GM12878 (cell line): ENCODE measurements around the gene ZNF428. TPM values are rescaled to one million over a fixed set of nuclear protein-coding genes. Genes with fewer than 3 reads are reported as not detected.

Experiments used
- ATAC-seq: fragments of 200-7000 bp; cut with Tn5 transposase; 3 replicates; pipeline ENCODE4 v1.9.1; 2020; ENCODE audit warnings: mild to moderate bottlenecking, moderate library complexity
- BruUV-seq: library from RNA; stranded (reverse); fragments of 400-500 nt; replicated peaks from 2 replicates; lab custom pipeline; 2021; lab: Mats Ljungman, UMichigan
- CTCF ChIA-PET: fragments of 300-600 bp; sonication (Branson Sonifier 250); formaldehyde crosslinking; extraction: SDS; loops from one replicate; lab custom pipeline; 2021; ENCODE audit warnings: inconsistent platforms; lab: Yijun Ruan, JAX
- POLR2A ChIA-PET: fragments of 350-600 bp; formaldehyde crosslinking; extraction: SDS; loops from one replicate; lab custom pipeline; 2021; ENCODE audit warnings: inconsistent platforms; lab: Charles Lee
- RAD21 ChIA-PET: fragments of 300-600 bp; sonication (Branson Sonifier 250); formaldehyde crosslinking; loops from one replicate; lab custom pipeline; 2023; ENCODE audit warnings: antibody characterized with exemption; ENCODE audit not compliant: unreplicated experiment; lab: Charles Lee
- SMC1A ChIA-PET: fragments of 300-600 bp; sonication (Branson Sonifier 250); formaldehyde crosslinking; loops from one replicate; lab custom pipeline; 2023; ENCODE audit not compliant: unreplicated experiment, uncharacterized antibody; lab: Charles Lee
- DNase-seq: peaks from one replicate; pipeline ENCODE4 v3.0.0-alpha.2; 2011; ENCODE audit warnings: low read depth, low spot score
- FAIRE-seq: peaks from 3 replicates; lab custom pipeline; 2011; peaks lifted over from hg19 to GRCh38; lab: Jason Lieb, UNC
- H2AFZ ChIP-seq: 2 replicates; pipeline ENCODE4 v1.6.0; 2011; ENCODE audit warnings: low read depth, low read length, control low read depth; ENCODE audit not compliant: control insufficient read depth
- H3K27ac ChIP-seq: 2 replicates; pipeline ENCODE4 v1.5.1; 2011; ENCODE audit warnings: control low read depth; ENCODE audit not compliant: control insufficient read depth, insufficient read depth
- H3K27me3 ChIP-seq, 2 experiments: replicated peaks in 1 of 2; 2 replicates each; pipeline versions ENCODE4 v1.6.0 to v1.6.1; 2011; ENCODE audit warnings: low read length in 1 of 2; ENCODE audit not compliant: control insufficient read depth in 2 of 2, insufficient read depth in 2 of 2
- H3K36me3 ChIP-seq, 2 experiments: 2 replicates each; pipeline ENCODE4 v1.5.1; 2011; ENCODE audit warnings: low read length in 1 of 2; ENCODE audit not compliant: control insufficient read depth in 2 of 2, insufficient read depth in 2 of 2
- H3K4me1 ChIP-seq: 2 replicates; pipeline ENCODE4 v1.6.1; 2011; ENCODE audit warnings: mild to moderate bottlenecking, low read length, moderate library complexity, mixed read lengths; ENCODE audit not compliant: control insufficient read depth, insufficient read depth
- H3K4me2 ChIP-seq: 2 replicates; pipeline ENCODE4 v1.6.0; 2011; ENCODE audit warnings: control low read depth; ENCODE audit not compliant: control insufficient read depth, insufficient read depth
- H3K4me3 ChIP-seq: fragments of 200-600 bp; sonication (generic); 2 replicates; pipeline ENCODE4 v1.5.1; 2016
- H3K79me2 ChIP-seq: 2 replicates; pipeline ENCODE4 v1.6.0; 2011; ENCODE audit warnings: low read length; ENCODE audit not compliant: control insufficient read depth, insufficient read depth
- H3K9ac ChIP-seq: 2 replicates; pipeline ENCODE4 v1.8.0; 2011; ENCODE audit warnings: low read length, control low read depth, mixed read lengths; ENCODE audit not compliant: control insufficient read depth, insufficient read depth
- H3K9me3 ChIP-seq: replicated peaks from 3 replicates; pipeline ENCODE4 v1.5.1; 2011; ENCODE audit warnings: mild to moderate bottlenecking, low read length; ENCODE audit not compliant: control insufficient read depth, insufficient read depth
- H4K20me1 ChIP-seq: 2 replicates; pipeline ENCODE4 v1.6.0; 2011; ENCODE audit not compliant: control insufficient read depth, insufficient read depth
- ASH2L ChIP-seq: fragments of 300-600, 200-600 bp; sonication (generic); IDR thresholded peaks from 2 replicates; pipeline ENCODE4 v1.6.1; 2017; ENCODE audit warnings: low read depth, mild to moderate bottlenecking, borderline replicate concordance
- CHD2 ChIP-seq: IDR thresholded peaks from 2 replicates; pipeline ENCODE4 v1.6.1; 2011; ENCODE audit warnings: low read depth, low read length, improper control_type of control experiment, borderline replicate concordance
- CREB1 ChIP-seq: IDR thresholded peaks from 2 replicates; pipeline ENCODE4 v1.6.1; 2012; ENCODE audit warnings: low read depth, mild to moderate bottlenecking, inconsistent platforms
- IKZF2 ChIP-seq, 2 experiments: fragments of 450-650 bp; IDR thresholded peaks; 2 replicates each; pipeline ENCODE4 v1.6.1; 2017; ENCODE audit warnings: mild to moderate bottlenecking in 2 of 2, moderate library complexity in 2 of 2
- NRF1 ChIP-seq: conservative IDR thresholded peaks from 2 replicates; pipeline ENCODE4 v1.6.1; 2011; ENCODE audit warnings: mild to moderate bottlenecking, low read depth, low read length, improper control_type of control experiment
- RFX5 ChIP-seq: IDR thresholded peaks from 2 replicates; pipeline ENCODE4 v1.6.1; 2011; ENCODE audit warnings: low read depth, low read length, improper control_type of control experiment
- SMAD5 ChIP-seq: IDR thresholded peaks from 2 replicates; pipeline ENCODE4 v1.6.1; 2016; ENCODE audit warnings: antibody characterized with exemption, low read depth
- SMARCA5 ChIP-seq: fragments of 450-650 bp; IDR thresholded peaks from 2 replicates; pipeline ENCODE4 v1.6.1; 2017; ENCODE audit warnings: mild to moderate bottlenecking
- SUPT20H ChIP-seq: IDR thresholded peaks from 2 replicates; pipeline ENCODE4 v1.6.1; 2011; ENCODE audit warnings: low read depth, mild to moderate bottlenecking, low read length, moderate library complexity, borderline replicate concordance; ENCODE audit not compliant: control insufficient read depth
- TCF3 ChIP-seq: IDR thresholded peaks from 2 replicates; pipeline ENCODE4 v1.6.1; 2012; ENCODE audit warnings: low read depth, mild to moderate bottlenecking, low read length, borderline replicate concordance; ENCODE audit not compliant: insufficient read depth
- YY1 ChIP-seq: IDR thresholded peaks from 2 replicates; pipeline ENCODE4 v1.6.1; 2011; ENCODE audit warnings: low read depth, mild to moderate bottlenecking, low read length
- ZNF622 ChIP-seq: fragments of 450-650 bp; IDR thresholded peaks from 2 replicates; pipeline ENCODE4 v1.6.1; 2017; ENCODE audit warnings: mild to moderate bottlenecking, inconsistent platforms
- WGBS: methylation state at CpG from one replicate; pipeline ENCODE4 v1.1.6; 2016; ENCODE audit warnings: low lambda C conversion rate; ENCODE audit not compliant: insufficient replicate concordance, insufficient coverage; ENCODE audit errors: missing lambda C conversion rate; 5-methylcytosine and 5-hydroxymethylcytosine counted together
- in situ Hi-C: fragments of 300-500 bp; cut with MboI; formaldehyde crosslinking; loops from 9 replicates; pipeline ENCODE4 v1.14.3; 2018; ENCODE audit warnings: mixed read lengths
- intact Hi-C: fragments of 100-400 bp; cut with micrococcal nuclease; formaldehyde crosslinking; loops from one replicate; pipeline ENCODE4 v1.14.2; 2022; ENCODE audit not compliant: unreplicated experiment
- polyA plus RNA-seq, 11 experiments: library from polyadenylated mRNA; depleted of rRNA in 4 of 11; unstranded in 6 of 11; stranded (reverse) in 5 of 11; fragments of >200 nt; fragmentation: Nextera tagmentation in 4 of 11; fragmentation: Illumina TruSeq in 1 of 11; extraction: Ambion mirVana in 4 of 11; extraction: Trizol in 1 of 11; gene quantifications; 1 replicate in 1 of 11; 2 replicates in 10 of 11; pipeline versions ENCODE4 v1.2.1 to v1.2.3, GENCODE V29; 2011 to 2016; ENCODE audit warnings: inconsistent platforms in 2 of 11, missing spikeins in 2 of 11, low read depth in 1 of 11
- total RNA-seq, 4 experiments: library from RNA; depleted of rRNA in 3 of 4; stranded (reverse); fragments of >200 nt in 3 of 4; fragmentation: Illumina TruSeq in 1 of 4; extraction: Trizol in 1 of 4; gene quantifications; 2 replicates each; pipeline versions ENCODE4 v1.2.1 to v1.2.3, GENCODE V29; 2013 to 2021
- TF ChIP-seq, protein P1 (sequence below): IDR thresholded peaks from 2 replicates; pipeline ENCODE4 v1.6.1; 2012; ENCODE audit warnings: low read depth, low read length, improper control_type of control experiment
- TF ChIP-seq, protein P2 (sequence below): fragments of 450-650 bp; IDR thresholded peaks from 2 replicates; pipeline ENCODE4 v1.6.1; 2016; ENCODE audit warnings: mild to moderate bottlenecking

ZNF428 gene
- total and polyA plus RNA-seq, 10 of the 15 experiments (the other 5 are each of a cell fraction or from before 2014, with no cell fraction given) = 0.27 to 57.8 (median 20.4) TPM

DNA sequence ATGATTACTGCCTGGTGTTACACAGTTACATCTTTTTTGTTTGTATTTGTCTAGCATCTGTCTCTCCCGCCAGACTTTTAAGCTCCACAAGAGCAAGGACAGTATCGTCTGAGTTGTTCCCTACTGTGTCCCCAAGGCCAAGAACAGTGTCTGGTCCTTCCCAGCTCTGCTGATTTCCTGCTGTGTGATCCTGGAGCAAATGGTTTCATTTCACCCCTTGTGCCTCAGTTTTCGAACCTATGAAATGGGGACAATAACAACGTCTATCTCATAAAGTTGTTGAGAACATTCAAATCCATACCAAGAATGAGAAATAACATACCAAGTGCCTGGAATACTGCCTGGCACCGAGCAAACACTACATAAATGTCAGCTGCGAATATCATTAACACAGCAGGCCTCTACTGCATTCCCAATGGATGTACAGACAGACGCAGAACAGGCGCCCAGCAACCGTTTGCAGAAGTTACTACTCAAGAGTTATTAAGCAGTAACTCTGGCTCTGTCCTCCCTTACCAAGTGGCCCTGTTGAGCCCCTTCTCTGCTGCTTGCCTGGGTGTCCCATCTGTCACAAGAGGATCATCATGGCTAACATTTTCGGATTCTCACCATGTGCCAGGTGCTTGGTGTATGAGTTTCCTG, 55.5 kb downstream of the ZNF428 start:
- H3K36me3 ChIP-seq = no peaks in the 10 kb centered on the region; a peak in 1 of 4 replicates
- TF ChIP-seq, protein P1, sequence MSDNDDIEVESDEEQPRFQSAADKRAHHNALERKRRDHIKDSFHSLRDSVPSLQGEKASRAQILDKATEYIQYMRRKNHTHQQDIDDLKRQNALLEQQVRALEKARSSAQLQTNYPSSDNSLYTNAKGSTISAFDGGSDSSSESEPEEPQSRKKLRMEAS = no peak
- no peak for TF ChIP-seq IKZF2 (IDR thresholded peaks at IDR 0.05)
- H3K9ac ChIP-seq = no peak overlapping the region
- peaks cover 12% of the 10 kb centered on the region for H3K4me1 ChIP-seq
- no peak overlapping the region for H2AFZ ChIP-seq
- FAIRE-seq = no peak
- H4K20me1 ChIP-seq = no peaks in the 10 kb centered on the region
- ChIA-PET CTCF (interaction anchor here (1.6 kb wide), 1 partner anchor 9 kb away, joined by 8 read pairs; no protein-coding TSS in a partner anchor), POLR2A (interaction anchor here (0.7 kb wide), 1 partner anchor 224 kb away, joined by 3 read pairs; no protein-coding TSS in a partner anchor), SMC1A (interaction anchor here (1.0 kb wide), 1 partner anchor 10 kb away, joined by 4 read pairs; the partner anchor contains the start of gene XRCC1), RAD21 (no interaction called here)
- H3K4me3 ChIP-seq = no peak overlapping the region
- no peak overlapping the region for H3K27ac ChIP-seq
- no peaks in the 10 kb centered on the region for H3K9me3 ChIP-seq
- no peak for DNase-seq
- TSS peak; percentile 35 for BruUV-seq
- H3K27me3 ChIP-seq = no peaks in the 10 kb centered on the region
- H3K4me2 ChIP-seq = no peak overlapping the region
- no peak for ATAC-seq
- intact Hi-C loops = no loop called here
- in situ Hi-C loops = no loop called here
- H3K79me2 ChIP-seq = no peaks in the 10 kb centered on the region
- WGBS = 48% methylated on average over 10 of the region's 10 CpGs

DNA sequence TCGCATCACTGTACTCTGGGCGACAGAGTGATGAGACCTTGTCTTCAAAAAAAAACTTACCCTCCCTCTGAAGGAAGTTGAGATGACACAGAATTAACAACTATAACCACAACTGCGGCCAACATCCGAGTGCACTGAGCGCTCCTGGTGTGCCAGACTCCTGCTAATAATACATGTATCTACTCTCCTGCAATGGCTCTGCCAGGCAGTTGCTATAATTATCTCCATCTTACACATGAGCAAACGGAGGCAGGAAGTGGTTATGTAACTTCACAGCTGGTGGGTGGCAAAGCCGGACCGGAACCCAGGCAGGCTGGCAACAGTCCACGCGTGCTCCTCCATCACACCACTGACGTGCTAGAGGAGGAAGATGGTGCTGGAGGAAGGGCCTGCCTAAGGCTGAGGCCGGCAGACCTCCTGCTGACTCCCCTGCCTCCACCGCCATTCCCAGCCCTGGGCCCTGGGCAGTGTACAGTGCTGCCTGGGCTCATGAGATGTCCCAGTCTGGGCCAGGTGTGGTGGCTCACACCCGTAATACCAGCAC, 56.7 kb downstream of the ZNF428 start:
- peak overlapping the region; percentile 62 for H3K27ac ChIP-seq
- H3K4me2 ChIP-seq = peak overlapping the region; percentile 67
- H3K4me3 ChIP-seq = no peak overlapping the region
- POLR2A ChIA-PET = interaction anchor here (0.9 kb wide), 1 partner anchor 38 kb away, joined by 10 read pairs; no protein-coding TSS in a partner anchor
- WGBS = 2% methylated on average over 14 of the region's 14 CpGs
- H3K4me1 ChIP-seq = peaks cover 12% of the 10 kb centered on the region
- H3K27me3 ChIP-seq = no peaks in the 10 kb centered on the region
- H3K36me3 ChIP-seq = no peaks in the 10 kb centered on the region; a peak in 1 of 4 replicates
- BruUV-seq = no TSS peak
- in situ Hi-C loops (no loop called here), intact Hi-C loops (no loop called here)
- CTCF ChIA-PET = interaction anchor here (0.6 to 2.3 kb wide), 3 partner anchors 8 to 162 kb away, joined by 3 to 13 read pairs (median 8); no protein-coding TSS in a partner anchor
- DNase-seq (peak; percentile 91), ATAC-seq (peak; percentile 92), FAIRE-seq (peak; percentile 31)
- SMC1A ChIA-PET = interaction anchor here (1.0 kb wide), 1 partner anchor 12 kb away, joined by 4 read pairs; the partner anchor contains the start of gene XRCC1
- no peaks in the 10 kb centered on the region for H4K20me1 ChIP-seq
- no peaks in the 10 kb centered on the region for H3K9me3 ChIP-seq
- H2AFZ ChIP-seq = peak overlapping the region; percentile 67
- RAD21 ChIA-PET = interaction anchor here (0.6 to 1.8 kb wide), 2 partner anchors 30 to 32 kb away, joined by 3 to 11 read pairs; partner anchors contain the start of gene ZNF575
- H3K79me2 ChIP-seq = no peaks in the 10 kb centered on the region
- H3K9ac ChIP-seq = no peak overlapping the region
- peak; percentile 20; the same call in 1 of the 2 replicates for TF ChIP-seq TCF3
- TF ChIP-seq SMARCA5 = peak; percentile 61; the same call in 1 of the 2 replicates
- TF ChIP-seq RFX5 = no peak
- TF ChIP-seq, protein P2, sequence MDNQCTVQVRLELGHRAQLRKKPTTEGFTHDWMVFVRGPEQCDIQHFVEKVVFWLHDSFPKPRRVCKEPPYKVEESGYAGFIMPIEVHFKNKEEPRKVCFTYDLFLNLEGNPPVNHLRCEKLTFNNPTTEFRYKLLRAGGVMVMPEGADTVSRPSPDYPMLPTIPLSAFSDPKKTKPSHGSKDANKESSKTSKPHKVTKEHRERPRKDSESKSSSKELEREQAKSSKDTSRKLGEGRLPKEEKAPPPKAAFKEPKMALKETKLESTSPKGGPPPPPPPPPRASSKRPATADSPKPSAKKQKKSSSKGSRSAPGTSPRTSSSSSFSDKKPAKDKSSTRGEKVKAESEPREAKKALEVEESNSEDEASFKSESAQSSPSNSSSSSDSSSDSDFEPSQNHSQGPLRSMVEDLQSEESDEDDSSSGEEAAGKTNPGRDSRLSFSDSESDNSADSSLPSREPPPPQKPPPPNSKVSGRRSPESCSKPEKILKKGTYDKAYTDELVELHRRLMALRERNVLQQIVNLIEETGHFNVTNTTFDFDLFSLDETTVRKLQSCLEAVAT = 0 out of 2 replicates have a peak, but pooled peaks have one; percentile 40
- TF ChIP-seq YY1 = peak; percentile 21; the same call in 1 of the 2 replicates
- no peak for TF ChIP-seq NRF1
- TF ChIP-seq SMAD5 = no peak
- TF ChIP-seq CHD2 = no peak
- TF ChIP-seq SUPT20H = no peak
- 0 out of 2 replicates have a peak, but pooled peaks have one; percentile 45 for TF ChIP-seq ASH2L
- no peak for TF ChIP-seq ZNF622
- peak; percentile 33; the same call in 1 of the 2 replicates for TF ChIP-seq CREB1
